Activated T-cell treated with anti-CD3 and anti-CD28 coated beads for 24 hours (primary cell): ENCODE data around the gene KRTAP10-1.

Source experiments
- DNase-seq: peaks from one replicate; pipeline ENCODE4 v3.0.0-alpha.2; 2020; ENCODE audit warnings: low read depth

KRTAP10-1 gene

DNA sequence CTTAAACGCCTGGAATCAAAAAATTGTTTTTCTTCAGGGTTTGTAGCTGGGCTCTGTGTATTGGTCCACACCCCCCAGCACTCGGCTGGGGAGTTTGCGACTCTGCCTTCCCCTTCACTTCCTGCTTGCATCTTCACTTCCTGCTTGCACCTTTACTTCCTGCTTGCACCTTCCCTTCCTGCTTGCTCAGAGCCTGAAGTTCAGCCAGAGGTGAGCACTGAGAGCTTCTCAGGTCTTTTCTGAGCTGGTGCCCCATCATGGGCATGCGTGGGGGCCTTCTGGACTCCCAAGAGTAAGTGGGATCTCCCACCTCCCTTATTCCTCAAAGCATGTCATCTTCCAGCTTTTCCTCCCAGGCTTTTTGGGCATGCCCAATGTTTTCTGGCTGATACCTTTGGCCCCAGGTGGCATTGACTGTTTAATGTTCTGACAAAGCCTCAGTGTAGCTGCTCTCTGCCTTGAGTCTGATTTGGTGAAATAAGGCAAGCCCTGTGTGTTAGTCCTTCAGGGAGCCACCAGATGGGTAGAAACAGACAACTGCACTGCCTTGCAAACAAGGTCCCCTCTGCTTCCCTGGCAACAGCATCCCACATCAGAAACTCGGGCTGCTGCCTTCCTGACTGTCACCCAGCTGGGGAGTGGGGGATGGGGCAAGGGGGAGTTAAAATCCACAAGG is 7.8 kb upstream of the KRTAP10-1 start:
- peak; percentile 8 for DNase-seq

DNA sequence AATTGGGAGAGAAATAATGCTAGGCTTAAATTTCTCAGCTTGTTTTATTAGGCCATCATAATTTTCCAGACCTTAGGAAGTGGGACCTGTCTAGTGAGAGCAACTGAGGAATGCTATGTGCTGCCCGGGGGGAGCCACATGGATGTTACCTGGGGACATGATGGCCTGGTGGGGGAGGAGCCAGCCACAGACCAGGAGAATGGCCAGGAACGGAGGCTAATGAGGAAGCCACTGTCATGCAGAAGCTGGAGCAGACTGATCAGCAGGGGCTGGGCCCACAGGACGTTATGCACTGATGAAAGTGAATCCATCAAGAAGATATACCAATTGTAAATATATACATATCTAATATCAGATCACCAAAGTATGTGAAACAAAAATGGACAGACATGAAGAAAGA is 4.6 kb upstream of the KRTAP10-1 start:
- DNase-seq = no peak

GRCh38 chr21:44542716-44543115 is 2.7 kb upstream of the KRTAP10-1 start:
- no peak for DNase-seq

DNA sequence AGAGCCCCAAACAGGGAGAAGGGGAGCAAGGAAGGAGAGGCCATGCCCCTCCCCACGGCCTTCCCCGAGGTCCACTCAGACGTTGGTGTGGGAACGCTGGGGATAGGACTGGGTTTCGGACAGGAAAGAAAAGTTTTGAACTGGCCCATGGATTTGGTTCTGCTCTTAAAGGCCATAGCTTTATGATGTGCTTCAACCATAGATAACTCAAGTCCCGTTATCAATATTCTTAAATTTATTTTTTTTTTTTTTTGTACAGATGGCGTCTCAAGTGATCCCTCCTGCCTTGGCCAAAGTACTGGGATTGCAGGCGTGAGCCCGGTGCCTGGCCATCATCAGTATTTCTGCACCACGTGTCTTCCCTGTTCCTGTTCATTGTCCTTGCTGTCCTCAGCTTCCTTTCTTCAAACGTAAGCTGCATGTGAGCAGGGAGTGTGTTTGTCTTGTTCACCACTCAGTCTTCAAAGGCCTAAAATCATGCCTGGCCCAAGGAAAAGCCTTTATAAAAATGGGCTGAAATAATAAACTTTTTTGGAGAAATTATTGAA is 820 bp upstream of the KRTAP10-1 start:
- DNase-seq = no peak

DNA sequence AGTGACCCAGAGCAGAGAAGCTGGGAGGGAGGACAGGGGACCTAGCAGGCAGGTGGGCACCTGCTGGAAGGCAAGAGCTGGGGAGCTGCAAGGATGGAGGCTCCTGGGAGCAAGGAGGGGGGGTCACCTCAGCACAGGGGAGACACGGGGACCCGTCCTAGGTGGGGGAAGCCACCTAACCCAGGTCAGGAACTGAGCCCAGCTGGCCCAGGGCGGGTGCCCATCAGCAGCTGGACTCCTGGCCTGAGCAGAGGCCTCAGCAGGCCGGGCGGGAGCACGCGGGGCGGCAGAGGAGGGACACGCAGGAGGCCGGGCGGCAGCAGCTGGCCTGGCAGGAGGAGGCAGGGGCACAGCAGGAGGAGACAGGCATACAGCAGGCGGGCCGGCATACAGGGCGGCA is 949 bp downstream of the KRTAP10-1 start:
- DNase-seq = no peak

DNA sequence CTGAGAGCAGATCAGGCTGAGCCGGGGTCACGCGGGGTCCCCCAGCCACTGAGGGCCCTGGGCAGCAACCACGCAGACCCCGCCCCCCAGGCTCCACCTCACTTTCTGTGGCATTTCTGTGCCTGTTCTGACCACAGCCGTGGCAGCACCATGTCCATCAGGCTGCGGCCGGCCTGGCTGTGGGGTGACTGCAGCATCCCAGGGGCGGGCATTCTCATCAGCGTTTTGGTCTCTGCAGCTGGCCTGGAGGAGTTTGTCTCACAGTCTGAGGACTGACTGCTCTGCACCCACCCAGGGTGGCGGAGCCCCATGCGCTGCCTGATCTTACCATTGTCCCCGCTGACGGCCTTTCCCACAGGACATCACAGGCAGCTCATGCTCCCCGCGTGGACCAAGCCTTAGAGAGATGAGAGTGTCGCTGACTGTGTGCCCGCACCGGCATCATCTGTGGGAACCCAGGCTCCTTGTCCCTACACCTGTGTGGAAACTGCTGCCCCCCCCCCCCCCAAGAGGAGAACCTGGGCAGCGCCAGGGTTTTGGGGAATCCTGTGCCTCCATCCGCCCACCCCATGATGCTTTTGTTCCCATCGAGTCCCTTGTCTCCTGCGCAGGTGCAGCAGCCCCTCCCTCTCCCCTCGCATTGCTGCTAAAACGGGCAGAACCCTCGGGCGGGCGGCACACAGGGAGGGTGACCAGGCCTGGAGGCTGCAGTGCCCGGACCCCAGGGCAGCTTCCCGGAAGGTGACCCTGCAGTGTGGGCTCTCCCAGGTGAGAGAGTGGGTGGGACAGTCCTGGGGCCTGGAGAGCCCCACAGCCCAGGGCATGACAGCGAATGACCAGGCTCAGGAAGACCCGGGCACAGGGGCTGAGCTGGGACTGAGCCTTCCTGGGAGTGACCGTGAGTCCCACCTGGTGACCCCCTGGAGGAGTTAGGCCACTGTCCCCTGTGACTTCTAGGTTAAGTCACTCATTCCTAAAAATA is 1.8 kb downstream of the KRTAP10-1 start:
- no peak for DNase-seq

DNA sequence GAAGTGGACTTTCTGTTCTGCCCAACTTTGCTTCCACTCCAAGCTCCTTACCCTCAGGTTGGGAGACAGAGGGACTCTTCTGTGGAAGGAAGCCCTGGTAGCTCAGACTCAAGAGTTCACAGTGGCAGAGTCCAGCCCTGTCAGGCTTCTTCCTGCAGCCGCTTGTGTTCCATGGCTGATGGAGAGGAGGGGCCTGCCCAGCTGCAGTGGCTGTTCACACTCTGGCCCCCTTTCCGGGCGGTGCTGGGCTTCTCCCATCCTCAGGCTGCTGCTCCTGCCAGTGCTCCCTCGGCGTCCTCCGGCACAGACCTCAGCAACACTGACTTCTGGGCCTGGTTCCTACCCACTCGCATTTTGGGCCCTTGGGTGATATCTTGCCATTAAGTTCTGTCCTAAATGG is 4.0 kb downstream of the KRTAP10-1 start:
- no peak for DNase-seq

DNA sequence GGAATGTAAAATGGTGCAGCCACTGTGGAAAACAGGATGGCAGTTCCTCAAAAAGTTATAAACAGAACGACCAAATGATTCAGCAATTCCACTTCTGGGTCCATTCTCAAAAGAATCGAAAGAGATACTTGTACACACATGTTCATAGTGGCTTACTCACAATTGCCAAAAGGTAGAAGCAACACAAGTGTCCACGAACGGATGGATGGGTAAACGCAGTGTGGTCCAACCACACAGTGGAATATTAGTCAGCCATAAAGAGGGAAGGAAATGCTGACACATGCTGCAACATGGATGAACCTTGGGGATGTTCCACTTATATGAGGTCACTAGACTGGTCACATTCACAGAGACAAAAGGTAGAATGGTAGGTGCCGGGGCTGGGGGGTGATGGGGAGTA is 5.3 kb downstream of the KRTAP10-1 start:
- DNase-seq = no peak

- no peak for DNase-seq
These were observed 5.9 kb downstream of the KRTAP10-1 start for GRCh38 chr21:44533891-44534627.

GRCh38 chr21:44533121-44533890 is 6.7 kb downstream of the KRTAP10-1 start:
- no peak for DNase-seq

DNA sequence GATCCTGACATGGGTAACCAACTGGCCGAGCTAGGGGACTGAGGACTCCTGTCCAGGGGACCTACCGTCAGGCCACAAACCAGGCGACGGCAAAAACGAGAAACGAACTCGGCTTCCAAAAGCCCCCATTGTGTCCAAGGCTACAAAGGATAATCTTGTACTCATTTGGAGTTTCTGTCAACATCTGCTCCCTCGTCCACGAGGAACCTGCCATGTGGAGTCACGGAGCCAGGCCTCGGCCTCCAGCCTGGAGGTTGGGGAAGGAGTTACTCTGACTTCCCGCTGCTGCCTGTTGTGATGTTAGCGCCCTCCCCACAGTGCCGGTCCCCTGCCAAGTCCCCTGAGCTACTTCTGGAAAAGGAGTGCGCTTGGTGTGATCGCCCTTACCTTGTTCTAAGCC is 7.3 kb downstream of the KRTAP10-1 start:
- no peak for DNase-seq

- DNase-seq = no peak
These were observed 8.1 kb downstream of the KRTAP10-1 start for GRCh38 chr21:44531606-44532564.

DNA sequence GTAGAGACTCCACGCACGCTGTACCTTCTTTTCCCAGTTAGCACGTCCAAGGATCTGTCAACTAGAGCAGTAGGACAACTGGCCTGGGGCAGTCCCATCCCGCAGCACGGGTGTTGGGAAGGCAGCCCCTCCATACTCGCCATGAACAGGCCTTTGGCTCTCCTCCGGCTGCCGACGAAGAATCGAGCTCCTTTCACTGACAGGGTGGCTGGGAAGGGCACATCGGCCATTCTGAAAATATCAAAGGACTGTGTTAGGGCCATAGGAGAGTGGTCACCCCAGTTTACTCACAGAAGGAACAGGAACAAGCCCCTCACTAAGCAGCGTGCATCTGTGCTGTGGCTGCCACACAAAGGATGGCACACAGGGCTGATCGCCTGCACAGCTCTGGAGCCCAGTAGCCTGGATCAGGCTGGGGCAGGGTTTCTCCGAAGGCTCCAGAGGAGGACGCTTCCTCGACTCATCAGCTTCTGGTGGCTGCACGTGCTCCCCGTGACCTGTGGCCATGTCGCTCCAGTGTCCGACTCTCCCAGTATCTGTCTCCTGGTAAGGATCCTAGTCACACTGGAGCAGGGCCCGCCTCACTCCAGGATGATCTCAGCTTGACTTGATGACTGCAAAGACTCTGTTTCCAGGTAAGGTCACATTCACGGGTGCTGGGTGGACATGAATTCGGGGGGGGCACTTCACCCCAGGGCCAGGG is 8.9 kb downstream of the KRTAP10-1 start:
- no peak for DNase-seq

DNA sequence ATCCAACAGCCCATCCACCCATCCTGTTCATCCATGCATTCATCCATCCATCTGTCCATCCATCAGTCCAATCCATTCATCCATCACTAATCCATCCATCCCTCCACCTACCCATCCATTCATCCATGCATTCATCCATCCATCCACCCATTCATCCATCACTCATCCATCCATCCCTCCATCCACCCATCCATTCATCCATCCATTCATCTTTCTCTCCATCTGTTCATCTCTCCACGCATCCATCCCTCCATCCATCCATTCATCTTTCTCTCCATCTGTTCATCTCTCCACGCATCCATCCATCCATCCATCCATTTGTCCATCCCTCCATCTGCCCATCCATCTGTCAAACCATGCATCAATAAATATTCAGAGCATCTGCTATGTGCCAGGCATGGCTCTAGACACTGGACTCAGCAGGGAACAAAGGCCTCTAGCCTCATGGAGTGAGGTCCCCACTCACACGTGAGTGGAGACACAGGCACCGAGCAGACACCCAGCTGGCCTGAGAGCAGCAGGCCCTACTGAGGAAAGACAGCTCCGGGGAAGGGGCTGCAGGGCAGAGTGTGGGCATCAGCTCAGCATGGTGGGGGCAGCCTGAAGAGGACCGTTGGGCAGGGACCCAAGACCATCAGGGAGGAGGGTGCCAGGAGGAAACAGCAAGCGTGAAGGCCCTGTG is 9.6 kb downstream of the KRTAP10-1 start:
- no peak for DNase-seq

DNA sequence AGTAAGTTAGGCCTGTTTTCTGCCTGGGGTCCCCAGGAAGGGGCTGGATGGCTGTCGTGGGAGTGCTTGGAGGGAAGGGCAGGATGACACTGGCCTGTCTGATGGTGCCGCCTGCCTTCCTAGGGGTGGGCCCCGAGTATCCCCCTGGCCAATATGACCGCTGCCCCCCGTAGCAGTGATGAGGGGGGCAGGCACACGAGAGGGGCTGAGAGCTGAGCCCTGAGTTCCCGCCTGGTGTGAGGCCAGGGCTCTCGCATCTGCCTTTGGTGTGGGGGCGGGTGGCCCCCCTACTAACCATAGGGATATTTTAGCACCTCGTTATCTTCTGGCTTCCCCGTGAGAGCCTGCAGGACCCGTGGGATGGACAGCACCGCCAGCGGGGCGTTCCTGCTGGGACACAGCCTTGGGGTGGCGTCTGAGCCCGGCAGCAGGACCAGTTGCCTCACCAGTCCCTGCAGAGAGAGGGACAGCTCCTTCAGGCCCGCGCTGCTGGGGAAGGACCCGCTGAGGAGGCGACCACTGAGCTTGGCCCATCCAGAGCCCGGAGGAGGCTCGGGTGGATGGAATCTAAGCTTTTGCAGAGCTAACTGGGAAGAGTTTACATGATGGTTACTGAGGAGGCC is 10.4 kb downstream of the KRTAP10-1 start:
- DNase-seq = no peak

- no peak for DNase-seq
These were observed 11.0 kb downstream of the KRTAP10-1 start for GRCh38 chr21:44529011-44529421.

GRCh38 chr21:44528634-44528995 is 11.4 kb downstream of the KRTAP10-1 start:
- no peak for DNase-seq

GRCh38 chr21:44527983-44528633 is 11.9 kb downstream of the KRTAP10-1 start:
- DNase-seq = no peak
